GM21723 (cell line): ENCODE results near the gene PDE6A.
"Not testable (repeated sequence)": the region's sequence is repeated elsewhere in the genome, so short reads cannot be mapped to it uniquely, and the experiment has no call there.

Experiments
- ATAC-seq: cut with Tn5 transposase; IDR thresholded peaks from one replicate; pipeline ENCODE4 v1.9.1; 2021; ENCODE audit warnings: mild to moderate bottlenecking, moderate library complexity; ENCODE audit not compliant: unreplicated experiment

Gene PDE6A

GRCh38 chr5:149869411-149869821 is 75.2 kb downstream of the PDE6A start:
- ATAC-seq: no peak

- no peak for ATAC-seq
Observed at GRCh38 chr5:149865746-149866145, 78.8 kb downstream of the PDE6A start.

GRCh38 chr5:149863830-149864229 is 80.8 kb downstream of the PDE6A start:
- ATAC-seq: no peak

- ATAC-seq: no peak
Observed at GRCh38 chr5:149863176-149863575, 81.4 kb downstream of the PDE6A start.

GRCh38 chr5:149860801-149861322 is 83.7 kb downstream of the PDE6A start:
- peak; percentile 85 for ATAC-seq

GRCh38 chr5:149859746-149860145 is 84.8 kb downstream of the PDE6A start:
- no peak for ATAC-seq

GRCh38 chr5:149858481-149858880 is 86.1 kb downstream of the PDE6A start:
- ATAC-seq: not testable (repeated sequence)

- no peak for ATAC-seq
Observed at GRCh38 chr5:149857499-149857898, 87.1 kb downstream of the PDE6A start.

- ATAC-seq: no peak
Observed at GRCh38 chr5:149855366-149855765, 89.2 kb downstream of the PDE6A start.

- no peak for ATAC-seq
Observed at GRCh38 chr5:149854866-149855265, 89.7 kb downstream of the PDE6A start.

- ATAC-seq: no peak
Observed at GRCh38 chr5:149853701-149854100, 90.9 kb downstream of the PDE6A start.

GRCh38 chr5:149853331-149853648 is 91.3 kb downstream of the PDE6A start:
- no peak for ATAC-seq

- peak; percentile 82 for ATAC-seq
Observed at GRCh38 chr5:149852641-149853330, 91.8 kb downstream of the PDE6A start.

- ATAC-seq: no peak
Observed at GRCh38 chr5:149851211-149851610, 93.4 kb downstream of the PDE6A start.

- no peak for ATAC-seq
Observed at GRCh38 chr5:149849966-149850910, 94.4 kb downstream of the PDE6A start.

GRCh38 chr5:149849280-149849965 is 95.2 kb downstream of the PDE6A start:
- ATAC-seq: no peak

GRCh38 chr5:149847611-149848010 is 97.0 kb downstream of the PDE6A start:
- ATAC-seq: no peak

- ATAC-seq: no peak
Observed at GRCh38 chr5:149846021-149846420, 98.6 kb downstream of the PDE6A start.

- ATAC-seq: no peak
Observed at GRCh38 chr5:149845601-149846000, 99.0 kb downstream of the PDE6A start.

GRCh38 chr5:149841851-149842793 is 102.5 kb downstream of the PDE6A start:
- no peak for ATAC-seq
